ENCODE data around the gene HOXB2. TPM values are rescaled to one million over a fixed set of nuclear protein-coding genes. Genes with fewer than 3 reads are reported as not detected.
A peak's percentile ranks its signal among the peaks of the same experiment; 100 is the strongest.

Gene HOXB2
- total RNA-seq, 1 donor from 2014 or later: 43.7 TPM

GRCh38 chr17:48546924-48547807, 2.3 kb upstream of the HOXB2 start:
- no peak for TF ChIP-seq CTCF (conservative IDR thresholded peaks at IDR 0.05; ENCODE audit: low read depth, low read length)
- no peak for DNase-seq (ENCODE audit: low read depth)
- H3K4me3 ChIP-seq (ENCODE audit: low read depth, low read length): peak overlapping the region; percentile 35

- H3K4me3 ChIP-seq (ENCODE audit: low read depth, low read length): peak overlapping the region; percentile 35
- TF ChIP-seq CTCF (conservative IDR thresholded peaks at IDR 0.05; ENCODE audit: low read depth, low read length): no peak
- no peak for DNase-seq (ENCODE audit: low read depth)
Measured at GRCh38 chr17:48546137-48546923, 1.4 kb upstream of the HOXB2 start.

GRCh38 chr17:48545539-48545938, 630 bp upstream of the HOXB2 start:
- DNase-seq (ENCODE audit: low read depth): no peak
- no peak for TF ChIP-seq CTCF (conservative IDR thresholded peaks at IDR 0.05; ENCODE audit: low read depth, low read length)
- peak overlapping the region; percentile 89 for H3K4me3 ChIP-seq (ENCODE audit: low read depth, low read length)

DNA sequence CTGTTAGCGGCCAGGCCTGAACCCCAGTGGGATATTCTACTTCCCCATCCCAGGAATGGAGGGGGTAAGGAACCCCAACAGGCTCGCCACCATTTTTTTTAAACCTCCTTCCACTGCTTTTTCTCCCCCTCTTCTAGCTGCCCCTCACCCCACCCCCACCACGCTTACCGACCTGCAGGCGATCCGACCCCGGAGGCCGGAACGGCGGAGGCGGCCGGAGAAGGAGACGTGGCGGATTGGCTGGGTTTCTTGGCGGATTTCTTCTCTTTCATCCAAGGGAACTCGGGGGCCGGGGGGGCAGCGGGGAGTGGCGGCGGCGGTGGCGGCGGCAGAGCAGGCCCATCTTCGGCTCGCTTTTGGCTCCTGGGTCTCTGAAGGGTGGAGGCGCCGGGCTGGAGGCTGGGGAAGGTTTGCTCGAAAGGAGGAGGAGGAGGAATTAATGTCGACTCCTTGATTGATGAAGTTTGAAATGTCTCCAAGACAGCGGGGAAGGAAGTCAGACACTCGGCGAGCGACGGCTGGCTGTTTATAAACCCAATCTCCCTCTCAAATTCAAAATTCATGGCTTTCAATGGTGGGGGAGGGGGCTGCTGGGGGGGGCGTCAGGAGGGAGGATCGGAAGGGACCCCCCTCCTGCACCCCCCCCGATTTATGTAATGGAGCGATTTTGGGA, 424 bp downstream of the HOXB2 start:
- no peak for DNase-seq (ENCODE audit: low read depth)
- no peak for TF ChIP-seq CTCF (conservative IDR thresholded peaks at IDR 0.05; ENCODE audit: low read depth, low read length)
- H3K4me3 ChIP-seq (ENCODE audit: low read depth, low read length): peak overlapping the region; percentile 89

DNA sequence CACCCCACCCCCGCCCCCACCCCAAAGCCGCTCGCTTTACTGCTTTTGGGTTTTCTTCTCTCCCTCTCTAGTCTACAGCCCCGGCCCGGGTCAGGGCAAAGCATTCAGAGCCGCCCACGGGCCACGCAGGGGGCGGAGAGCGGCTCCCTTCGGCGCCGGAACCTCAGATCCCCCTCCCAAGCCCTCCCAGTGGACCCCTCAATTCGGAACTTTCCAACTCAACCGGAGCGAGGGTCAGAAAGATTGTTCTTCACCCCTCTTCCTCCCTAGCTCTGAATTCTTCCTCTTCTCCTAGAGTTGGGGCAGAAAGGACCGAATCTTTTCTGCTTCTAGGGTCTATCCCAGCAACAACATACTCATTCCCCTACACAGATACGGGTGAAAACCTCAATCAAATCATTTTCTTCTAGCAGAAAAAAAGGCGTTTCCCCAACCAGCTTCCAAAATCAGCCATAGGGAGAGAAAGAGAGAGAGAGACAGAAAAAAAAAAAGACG, 1.0 kb downstream of the HOXB2 start:
- no peak for TF ChIP-seq CTCF (conservative IDR thresholded peaks at IDR 0.05; ENCODE audit: low read depth, low read length)
- DNase-seq (ENCODE audit: low read depth): no peak
- peak overlapping the region; percentile 89 for H3K4me3 ChIP-seq (ENCODE audit: low read depth, low read length)

DNA sequence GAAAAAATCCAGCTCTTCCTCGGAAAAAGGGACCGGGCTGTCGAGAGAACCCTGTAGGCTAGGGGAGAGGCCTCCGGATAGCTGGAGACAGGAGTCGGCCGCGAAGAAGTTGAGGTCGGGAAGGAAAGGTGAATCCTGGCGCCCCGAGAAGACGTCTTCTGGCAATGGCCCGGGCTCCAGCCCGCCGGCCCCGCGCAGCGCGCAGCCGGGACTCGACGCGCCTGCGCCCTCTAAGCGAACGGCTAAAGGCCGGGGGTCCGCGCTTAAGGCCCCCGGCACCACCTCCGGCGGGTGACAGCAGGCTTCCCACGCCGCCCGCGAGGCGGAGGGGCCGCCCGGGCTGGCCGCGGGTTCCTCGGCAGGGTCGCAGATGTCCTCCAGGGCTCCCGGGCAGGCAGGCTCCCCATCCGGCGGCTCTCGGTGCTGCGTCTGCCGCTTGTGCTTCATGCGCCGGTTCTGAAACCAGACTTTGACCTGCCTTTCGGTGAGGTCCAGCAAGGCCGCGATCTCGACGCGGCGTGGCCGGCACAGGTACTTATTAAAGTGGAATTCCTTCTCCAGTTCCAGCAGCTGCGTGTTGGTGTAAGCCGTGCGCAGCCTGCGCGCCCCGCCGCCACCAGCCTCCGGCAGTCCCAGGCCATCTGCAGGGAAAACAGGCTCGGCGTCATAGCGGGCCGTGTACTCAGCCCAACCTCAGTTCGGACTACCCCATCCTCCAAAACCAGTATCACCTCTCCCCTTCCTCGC, 1.6 kb downstream of the HOXB2 start:
- no peak for DNase-seq (ENCODE audit: low read depth)
- H3K4me3 ChIP-seq (ENCODE audit: low read depth, low read length): peak overlapping the region; percentile 89
- no peak for TF ChIP-seq CTCF (conservative IDR thresholded peaks at IDR 0.05; ENCODE audit: low read depth, low read length)

Measured in epithelial cell of proximal tubule (primary cell).